ENCODE measurements around the gene FBXW11.

- no peak for TF ChIP-seq POLR2AphosphoS5 (IDR thresholded peaks at IDR 0.05; ENCODE audit: low read depth, low read length)
- no peak for TF ChIP-seq EP300 (IDR thresholded peaks at IDR 0.05; ENCODE audit: borderline replicate concordance in 1 of 2, low read depth in 2 of 2, low read length in 2 of 2)
- no peak for TF ChIP-seq ATF2 (IDR thresholded peaks at IDR 0.05; ENCODE audit: low read length)
- TF ChIP-seq RAD21 (IDR thresholded peaks at IDR 0.05 in 1 of 2, conservative IDR thresholded peaks at IDR 0.05 in 1 of 2; ENCODE audit: low read depth in 2 of 2, low read length in 2 of 2) = no peak
- TF ChIP-seq YY1 (IDR thresholded peaks at IDR 0.05; ENCODE audit: low read depth, low read length) = no peak
- TF ChIP-seq JUN (IDR thresholded peaks at IDR 0.05; ENCODE audit: low read depth, low read length) = no peak
These were observed 138.7 kb downstream of the FBXW11 start for GRCh38 chr5:171867786-171868185.

Data from H1 (cell line).